Trophoblast cell (in vitro differentiated cells and primary cell): ENCODE results near the gene FNDC3B.

Experiments used
- DNase-seq, 2 donors: peaks; one replicate each; pipeline ENCODE4 v3.0.0-alpha.2; 2016
- H2AFZ ChIP-seq: 2 replicates; pipeline ENCODE4 v1.6.1; 2013; ENCODE audit warnings: low read length, moderate library complexity, mild to moderate bottlenecking; ENCODE audit not compliant: insufficient read depth, poor library complexity
- H2AK5ac ChIP-seq: 2 replicates; pipeline ENCODE4 v1.6.1; 2013; ENCODE audit warnings: mild to moderate bottlenecking, low read length
- H2BK120ac ChIP-seq: 2 replicates; pipeline ENCODE4 v1.6.1; 2013; ENCODE audit warnings: low read length, mild to moderate bottlenecking, moderate library complexity; ENCODE audit not compliant: insufficient read depth, poor library complexity
- H2BK12ac ChIP-seq: 2 replicates; pipeline ENCODE4 v1.6.1; 2013; ENCODE audit warnings: mild to moderate bottlenecking, low read length, moderate library complexity
- H2BK5ac ChIP-seq: 2 replicates; pipeline ENCODE4 v1.6.1; 2013; ENCODE audit warnings: low read length, low read depth, moderate library complexity, mild to moderate bottlenecking; ENCODE audit not compliant: poor library complexity
- H3K14ac ChIP-seq: 2 replicates; pipeline ENCODE4 v1.6.1; 2013; ENCODE audit warnings: mild to moderate bottlenecking, low read length
- H3K18ac ChIP-seq: 2 replicates; pipeline ENCODE4 v1.6.1; 2013; ENCODE audit warnings: mild to moderate bottlenecking, low read length
- H3K23ac ChIP-seq: 2 replicates; pipeline ENCODE4 v1.6.1; 2013; ENCODE audit warnings: low read length
- H3K27ac ChIP-seq: 2 replicates; pipeline ENCODE4 v1.5.1; 2013; ENCODE audit warnings: low read depth, mild to moderate bottlenecking, inconsistent platforms, low read length, moderate library complexity
- H3K27me3 ChIP-seq: 2 replicates; pipeline ENCODE4 v1.6.1; 2013; ENCODE audit warnings: inconsistent platforms, mild to moderate bottlenecking, low read length, moderate library complexity; ENCODE audit not compliant: insufficient read depth
- H3K36me3 ChIP-seq, 2 experiments: 1 replicate in 1 of 2; 2 replicates in 1 of 2; pipeline ENCODE4 v1.6.1; 2013; ENCODE audit warnings: low read length in 2 of 2, mild to moderate bottlenecking in 2 of 2, moderate library complexity in 1 of 2; ENCODE audit not compliant: insufficient read depth in 2 of 2, control insufficient read depth in 1 of 2
- H3K4ac ChIP-seq: 2 replicates; pipeline ENCODE4 v1.6.1; 2013; ENCODE audit warnings: low read depth, mild to moderate bottlenecking, low read length, moderate library complexity
- H3K4me1 ChIP-seq, 2 experiments: 1 replicate in 1 of 2; 2 replicates in 1 of 2; pipeline ENCODE4 v1.6.1; 2013; ENCODE audit warnings: low read length in 2 of 2, mild to moderate bottlenecking in 2 of 2, moderate library complexity in 1 of 2; ENCODE audit not compliant: insufficient read depth in 2 of 2, control insufficient read depth in 1 of 2
- H3K4me2 ChIP-seq: 2 replicates; pipeline ENCODE4 v1.6.1; 2013; ENCODE audit warnings: inconsistent platforms, mild to moderate bottlenecking, low read length, moderate library complexity
- H3K4me3 ChIP-seq: 2 replicates; pipeline ENCODE4 v1.5.1; 2013; ENCODE audit warnings: mild to moderate bottlenecking, low read depth, low read length, inconsistent platforms
- H3K79me1 ChIP-seq: one replicate; pipeline ENCODE4 v1.6.1; 2013; ENCODE audit warnings: low read length
- H3K79me2 ChIP-seq: 2 replicates; pipeline ENCODE4 v1.6.1; 2013; ENCODE audit warnings: low read length, mild to moderate bottlenecking; ENCODE audit not compliant: control insufficient read depth, insufficient read depth, poor library complexity
- H3K9ac ChIP-seq: 2 replicates; pipeline ENCODE4 v1.6.1; 2013; ENCODE audit warnings: mild to moderate bottlenecking, low read length
- H3K9me3 ChIP-seq: 2 replicates; pipeline ENCODE4 v1.6.1; 2013; ENCODE audit warnings: low read depth, mild to moderate bottlenecking, control low read depth, inconsistent platforms, low read length; ENCODE audit not compliant: insufficient read depth
- H4K12ac ChIP-seq: 2 replicates; pipeline ENCODE4 v1.6.1; 2013; ENCODE audit warnings: low read depth, mild to moderate bottlenecking, low read length, moderate library complexity
- H4K8ac ChIP-seq: 2 replicates; pipeline ENCODE4 v1.6.1; 2013; ENCODE audit warnings: low read depth, mild to moderate bottlenecking, low read length, moderate library complexity
- H4K91ac ChIP-seq: one replicate; pipeline ENCODE4 v1.6.1; 2013; ENCODE audit warnings: low read depth, mild to moderate bottlenecking, low read length, moderate library complexity
- WGBS: extraction: QIAGEN DNeasy Blood & Tissue Kit; methylation state at CpG from one replicate; pipeline ENCODE4 v1.1.7; 2013; ENCODE audit warnings: missing lambda C conversion rate; ENCODE audit not compliant: insufficient read length, insufficient coverage; ENCODE audit errors: extremely low coverage; 5-methylcytosine and 5-hydroxymethylcytosine counted together

The FNDC3B gene

GRCh38 chr3:172437713-172438112 lies 398.3 kb downstream of the FNDC3B start:
- Histone ChIP-seq H2BK5ac (no peak overlapping the region), H3K27ac (no peak overlapping the region), H3K18ac (no peak overlapping the region), H2AK5ac (no peak overlapping the region), H3K9me3 (peaks cover 4% of the 10 kb centered on the region), H3K4me3 (no peak overlapping the region), H3K27me3 (no peaks in the 10 kb centered on the region), H3K36me3 (no peaks in the 10 kb centered on the region), H4K12ac (no peak overlapping the region), H4K91ac (no peak overlapping the region), H2BK120ac (no peak overlapping the region), H3K79me2 (no peaks in the 10 kb centered on the region), H4K8ac (no peak overlapping the region), H3K9ac (no peak overlapping the region), H3K79me1 (no peaks in the 10 kb centered on the region), H2AFZ (no peak overlapping the region), H3K4ac (no peak overlapping the region), H3K4me2 (no peak overlapping the region), H2BK12ac (no peak overlapping the region), H3K4me1 (no peaks in the 10 kb centered on the region), H3K23ac (no peak overlapping the region), H3K14ac (no peak overlapping the region)
- DNase-seq: no peak

- Histone ChIP-seq H3K4ac (no peak overlapping the region), H3K36me3 (no peaks in the 10 kb centered on the region), H2BK12ac (no peak overlapping the region), H3K79me1 (no peaks in the 10 kb centered on the region), H3K4me1 (no peaks in the 10 kb centered on the region), H3K18ac (no peak overlapping the region), H2AFZ (no peak overlapping the region), H3K79me2 (no peaks in the 10 kb centered on the region), H3K4me3 (no peak overlapping the region), H4K8ac (no peak overlapping the region), H4K91ac (no peak overlapping the region), H2BK120ac (no peak overlapping the region), H3K4me2 (no peak overlapping the region), H3K9me3 (no peaks in the 10 kb centered on the region), H2AK5ac (no peak overlapping the region), H3K27ac (no peak overlapping the region), H3K9ac (no peak overlapping the region), H2BK5ac (no peak overlapping the region), H3K23ac (no peak overlapping the region), H4K12ac (no peak overlapping the region), H3K27me3 (no peaks in the 10 kb centered on the region), H3K14ac (no peak overlapping the region)
- no CpG with 5 or more reads among the region's 4 CpGs for WGBS
- DNase-seq: no peak
These were observed 398.8 kb downstream of the FNDC3B start for GRCh38 chr3:172438186-172438585.

DNA sequence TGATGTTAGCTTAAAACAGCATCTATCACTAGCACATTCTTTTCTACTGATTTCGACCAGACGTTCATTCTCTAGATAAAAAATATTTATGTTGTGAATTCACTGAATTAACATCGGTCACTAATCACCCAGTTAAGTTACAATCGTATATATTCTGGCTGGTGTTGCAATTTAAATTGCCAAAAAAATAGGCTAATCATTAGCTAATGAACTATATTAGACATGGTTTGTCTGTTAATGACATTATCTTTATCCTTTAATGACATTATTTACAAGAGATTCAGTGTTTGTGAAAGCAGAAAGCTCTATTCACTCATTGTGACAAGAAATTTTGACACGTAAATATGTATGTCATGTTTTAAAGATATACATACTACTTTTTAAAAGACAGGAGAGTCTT lies 402.2 kb downstream of the FNDC3B start:
- no peaks in the 10 kb centered on the region for H3K9me3 ChIP-seq
- H3K4me2 ChIP-seq: no peak overlapping the region
- H2AK5ac ChIP-seq: no peak overlapping the region
- H3K27me3 ChIP-seq: no peaks in the 10 kb centered on the region
- DNase-seq: no peak
- H3K79me2 ChIP-seq: no peaks in the 10 kb centered on the region
- no peak overlapping the region for H4K91ac ChIP-seq
- H4K12ac ChIP-seq: no peak overlapping the region
- no peaks in the 10 kb centered on the region for H3K79me1 ChIP-seq
- no peak overlapping the region for H2BK5ac ChIP-seq
- no peak overlapping the region for H3K4ac ChIP-seq
- H3K14ac ChIP-seq: no peak overlapping the region
- no peaks in the 10 kb centered on the region for H3K36me3 ChIP-seq
- H2AFZ ChIP-seq: no peak overlapping the region
- H4K8ac ChIP-seq: no peak overlapping the region
- WGBS: no CpG with 5 or more reads among the region's 5 CpGs
- H3K4me1 ChIP-seq: no peaks in the 10 kb centered on the region
- no peak overlapping the region for H3K18ac ChIP-seq
- no peak overlapping the region for H3K23ac ChIP-seq
- no peak overlapping the region for H3K4me3 ChIP-seq
- H2BK12ac ChIP-seq: no peak overlapping the region
- no peak overlapping the region for H3K9ac ChIP-seq
- no peak overlapping the region for H2BK120ac ChIP-seq
- H3K27ac ChIP-seq: no peak overlapping the region

- no peak overlapping the region for H3K18ac ChIP-seq
- H3K4me3 ChIP-seq: no peak overlapping the region
- H3K9me3 ChIP-seq: peaks cover 2% of the 10 kb centered on the region
- no peak overlapping the region for H4K91ac ChIP-seq
- no peak overlapping the region for H2BK5ac ChIP-seq
- no peak overlapping the region for H3K4ac ChIP-seq
- no peaks in the 10 kb centered on the region for H3K79me1 ChIP-seq
- no peak overlapping the region for H3K27ac ChIP-seq
- no peak overlapping the region for H3K4me2 ChIP-seq
- no peaks in the 10 kb centered on the region for H3K4me1 ChIP-seq
- no peak overlapping the region for H3K9ac ChIP-seq
- no peak overlapping the region for H3K14ac ChIP-seq
- H2BK12ac ChIP-seq: no peak overlapping the region
- peaks cover 4% of the 10 kb centered on the region for H3K27me3 ChIP-seq
- WGBS: no CpG with 5 or more reads among the region's 1 CpG
- H3K23ac ChIP-seq: no peak overlapping the region
- no peak for DNase-seq
- no peak overlapping the region for H4K8ac ChIP-seq
- no peaks in the 10 kb centered on the region for H3K79me2 ChIP-seq
- H3K36me3 ChIP-seq: no peaks in the 10 kb centered on the region
- H4K12ac ChIP-seq: no peak overlapping the region
- no peak overlapping the region for H2AFZ ChIP-seq
- H2AK5ac ChIP-seq: no peak overlapping the region
- no peak overlapping the region for H2BK120ac ChIP-seq
These were observed 403.2 kb downstream of the FNDC3B start for GRCh38 chr3:172442606-172443005.
